SHP77 treated with DMSO at 0.1 percent for 48 hours (cell line): ENCODE results near the gene TMPRSS7.
"Not testable (repeated sequence)": the region's sequence is repeated elsewhere in the genome, so short reads cannot be mapped to it uniquely, and the experiment has no call there.

Experiments used
- DNase-seq: peaks from one replicate; lab custom pipeline; 2025; lab: John Stamatoyannopoulos, UW

The TMPRSS7 gene

DNA sequence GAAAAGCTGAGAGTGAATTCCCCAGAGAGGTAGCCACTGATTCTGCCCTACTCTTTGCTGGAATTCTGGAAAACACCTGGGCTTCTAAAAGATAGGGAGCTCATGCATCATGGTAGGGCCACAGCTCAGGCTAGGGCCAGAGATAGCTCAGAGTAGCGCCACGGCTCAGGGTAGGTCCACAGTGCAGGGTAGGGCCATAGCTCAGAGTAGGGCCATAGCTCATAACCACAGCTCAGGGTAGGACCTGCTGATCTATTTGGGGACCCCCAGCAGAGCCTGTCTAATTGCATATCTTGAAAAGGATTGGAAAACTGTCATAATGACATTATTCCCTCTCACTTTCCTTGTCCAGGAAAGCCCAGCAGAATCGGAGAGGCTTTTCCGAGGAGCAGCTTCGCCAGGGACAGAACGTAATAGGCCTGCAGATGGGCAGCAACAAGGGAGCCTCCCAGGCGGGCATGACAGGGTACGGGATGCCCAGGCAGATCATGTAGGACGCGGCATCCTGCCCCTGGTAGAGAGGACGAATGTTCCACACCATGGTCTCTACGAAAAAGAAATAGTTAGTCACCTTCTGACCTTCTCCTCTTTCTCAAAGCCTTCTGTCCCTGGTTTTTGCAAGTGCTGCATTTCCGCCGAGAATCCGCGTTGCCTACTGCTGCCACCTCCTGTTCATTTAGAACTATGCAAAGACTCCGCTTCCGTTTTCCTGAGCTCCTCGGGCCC, 21.3 kb upstream of the TMPRSS7 start:
- peak; percentile 37 for DNase-seq

DNA sequence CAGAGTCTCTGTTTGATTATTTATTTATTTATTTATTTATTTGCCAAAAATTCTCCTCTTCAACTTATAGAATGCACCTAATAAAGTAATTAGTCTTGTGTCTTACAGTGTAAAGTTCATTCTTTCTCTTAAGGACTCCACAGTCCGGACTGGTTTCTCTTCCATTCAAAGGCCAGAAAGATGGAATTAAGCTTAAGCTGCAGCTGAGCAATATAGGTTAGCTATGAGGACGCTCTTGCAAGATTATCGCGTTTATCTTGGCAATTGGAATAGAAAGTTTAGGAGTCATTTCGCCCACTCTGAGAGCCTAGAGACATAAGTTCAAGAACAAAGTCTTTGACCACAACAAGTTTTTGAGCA, 20.8 kb upstream of the TMPRSS7 start:
- DNase-seq = no peak

- no peak for DNase-seq
Observed at GRCh38 chr3:112017091-112017490, 17.4 kb upstream of the TMPRSS7 start.

- no peak for DNase-seq
Observed at GRCh38 chr3:112018712-112019111, 15.8 kb upstream of the TMPRSS7 start.

DNA sequence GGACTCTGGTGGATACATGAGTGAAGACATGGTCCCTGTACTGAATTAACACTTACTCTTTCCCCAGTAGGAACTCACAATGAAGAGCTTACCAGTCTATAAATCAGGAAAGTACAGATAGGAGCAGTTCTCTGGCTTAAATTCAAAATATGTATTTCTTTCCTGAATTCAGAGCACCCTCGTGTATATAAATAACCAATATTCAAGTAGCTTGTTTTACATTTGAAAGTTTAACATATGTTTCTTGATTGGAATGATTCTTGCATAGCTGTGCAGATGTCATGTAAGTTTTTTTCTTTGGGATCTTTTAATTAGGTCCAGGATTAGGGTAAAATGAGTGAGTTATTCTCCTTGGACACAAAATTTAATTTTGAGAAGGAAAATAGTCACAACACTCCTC, 14.8 kb upstream of the TMPRSS7 start:
- no peak for DNase-seq

DNA sequence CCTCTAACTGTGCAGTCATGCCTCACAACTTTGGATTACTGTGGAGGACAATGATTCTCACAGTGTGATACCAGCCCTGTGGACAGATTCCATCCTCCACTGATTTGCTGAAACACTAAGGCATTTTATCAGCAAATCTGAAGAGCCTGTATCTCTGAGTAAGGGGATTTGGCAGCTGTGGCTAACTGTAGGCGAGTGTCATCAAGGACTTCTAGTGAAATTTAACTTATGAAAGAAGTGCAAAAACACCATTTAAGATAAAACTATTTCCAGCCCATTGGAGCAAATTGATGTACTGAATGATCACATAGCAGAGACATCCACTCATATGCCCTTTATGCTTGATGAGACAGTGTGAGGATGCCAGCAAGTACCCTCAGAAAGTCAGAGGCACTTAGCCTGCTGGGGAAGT, 13.9 kb upstream of the TMPRSS7 start:
- no peak for DNase-seq

- no peak for DNase-seq
Observed at GRCh38 chr3:112027142-112027541, 7.4 kb upstream of the TMPRSS7 start.

- no peak for DNase-seq
Observed at GRCh38 chr3:112027826-112028225, 6.7 kb upstream of the TMPRSS7 start.

- DNase-seq = no peak
Observed at GRCh38 chr3:112030901-112031300, 3.6 kb upstream of the TMPRSS7 start.

- DNase-seq = no peak
Observed at GRCh38 chr3:112032098-112032731, 2.3 kb upstream of the TMPRSS7 start.

- no peak for DNase-seq
Observed at GRCh38 chr3:112035241-112035640, 705 bp downstream of the TMPRSS7 start.

DNA sequence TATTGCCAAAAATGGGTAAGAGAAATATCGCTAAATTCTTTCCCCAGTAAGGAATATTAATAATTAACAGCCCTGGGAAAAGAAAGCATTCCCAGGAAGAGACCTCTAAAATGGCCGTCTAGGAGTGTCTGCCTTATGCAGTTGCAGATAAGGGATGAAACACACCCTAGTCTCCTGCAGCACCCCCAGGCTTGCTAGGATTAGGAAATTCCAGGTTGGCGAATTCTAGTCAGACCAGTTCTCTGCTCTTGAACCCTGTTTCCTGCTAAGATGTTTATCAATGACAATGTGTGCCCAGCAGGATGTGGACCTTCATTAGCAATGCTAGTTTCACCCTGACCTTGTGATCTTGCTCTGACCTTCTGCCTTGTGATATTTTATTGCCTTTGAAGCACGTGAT, 2.7 kb downstream of the TMPRSS7 start:
- DNase-seq = not testable (repeated sequence)

DNA sequence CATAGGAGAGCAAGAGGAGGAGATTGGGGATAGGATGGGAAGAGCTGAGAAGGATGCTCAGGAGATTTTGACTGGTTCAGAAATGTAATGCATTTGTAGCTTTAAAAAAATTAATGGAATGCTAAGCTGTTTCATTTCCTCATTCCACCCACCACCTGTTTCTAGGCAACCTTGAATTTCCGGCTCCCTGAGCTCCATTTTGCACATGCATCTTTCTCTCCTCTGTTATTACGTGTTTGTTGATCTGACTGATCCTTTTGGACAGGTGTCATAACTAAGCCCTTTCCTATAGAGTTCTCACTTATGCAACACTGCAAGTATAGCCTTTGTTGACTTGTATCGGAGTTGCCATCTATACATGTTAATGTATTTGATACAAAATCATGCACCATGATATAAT, 4.3 kb downstream of the TMPRSS7 start:
- no peak for DNase-seq

GRCh38 chr3:112041321-112041720, 6.8 kb downstream of the TMPRSS7 start:
- no peak for DNase-seq

DNA sequence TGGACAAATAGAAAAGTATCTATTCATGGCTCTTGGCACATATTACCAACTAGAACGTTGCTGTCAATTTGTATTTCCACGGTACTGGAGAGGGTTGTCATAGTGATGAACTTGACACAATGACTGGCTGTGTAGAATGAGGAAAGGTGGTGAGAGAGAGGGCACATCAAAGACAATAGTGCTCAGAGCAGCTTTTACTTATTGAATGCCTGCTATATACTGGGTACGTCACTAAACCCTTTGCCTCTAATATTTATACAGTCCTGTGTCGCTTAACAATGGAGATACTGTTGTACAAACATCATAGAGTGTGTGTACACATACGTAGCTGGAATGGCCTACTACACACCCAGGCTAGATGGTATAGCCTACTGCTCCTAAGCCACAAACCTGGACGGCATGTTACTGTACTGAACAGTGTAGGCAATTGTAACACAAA, 8.3 kb downstream of the TMPRSS7 start:
- peak; percentile 98 for DNase-seq

GRCh38 chr3:112043621-112044201, 9.2 kb downstream of the TMPRSS7 start:
- peak; percentile 89 for DNase-seq

DNA sequence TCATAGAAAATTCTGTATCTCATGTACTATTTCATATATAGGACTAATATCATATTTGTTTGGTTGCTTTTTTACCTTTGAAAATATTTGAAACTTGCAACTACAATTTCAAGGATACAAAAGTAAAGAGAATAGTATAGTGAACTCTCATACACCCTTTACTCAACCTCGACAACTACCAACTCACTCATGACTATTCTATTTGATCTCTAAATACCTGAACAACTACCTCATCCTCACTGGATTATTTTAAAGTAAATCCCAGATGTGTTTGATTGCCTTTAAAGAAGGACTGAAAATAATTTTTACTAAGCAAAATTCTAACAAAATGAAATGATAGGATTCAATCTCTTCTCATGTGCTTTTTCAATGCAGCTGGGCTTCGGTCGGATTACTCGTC, 12.1 kb downstream of the TMPRSS7 start:
- DNase-seq = no peak

DNA sequence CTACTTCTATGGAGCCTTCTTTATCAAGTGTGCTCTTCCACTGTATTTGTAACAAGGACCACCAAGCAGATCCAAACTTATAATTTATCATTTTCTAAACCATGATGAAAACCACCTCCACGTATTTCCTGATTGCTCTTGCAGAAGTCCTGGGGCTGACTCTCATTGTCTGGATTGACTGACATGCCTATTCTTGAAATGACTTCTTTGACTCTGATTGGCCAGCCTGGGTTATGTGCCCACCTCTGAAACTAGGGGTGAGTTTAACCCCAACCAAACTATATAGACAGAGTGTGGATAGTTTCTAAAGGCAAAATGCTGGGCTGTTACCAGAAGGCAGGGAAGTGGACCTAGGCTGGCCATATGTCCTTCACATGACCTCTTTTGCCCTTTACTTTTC, 12.7 kb downstream of the TMPRSS7 start:
- no peak for DNase-seq

GRCh38 chr3:112048911-112049310, 14.4 kb downstream of the TMPRSS7 start:
- no peak for DNase-seq

GRCh38 chr3:112053229-112053628, 18.7 kb downstream of the TMPRSS7 start:
- DNase-seq = no peak

- DNase-seq = no peak
Observed at GRCh38 chr3:112056451-112056929, 22.0 kb downstream of the TMPRSS7 start.

DNA sequence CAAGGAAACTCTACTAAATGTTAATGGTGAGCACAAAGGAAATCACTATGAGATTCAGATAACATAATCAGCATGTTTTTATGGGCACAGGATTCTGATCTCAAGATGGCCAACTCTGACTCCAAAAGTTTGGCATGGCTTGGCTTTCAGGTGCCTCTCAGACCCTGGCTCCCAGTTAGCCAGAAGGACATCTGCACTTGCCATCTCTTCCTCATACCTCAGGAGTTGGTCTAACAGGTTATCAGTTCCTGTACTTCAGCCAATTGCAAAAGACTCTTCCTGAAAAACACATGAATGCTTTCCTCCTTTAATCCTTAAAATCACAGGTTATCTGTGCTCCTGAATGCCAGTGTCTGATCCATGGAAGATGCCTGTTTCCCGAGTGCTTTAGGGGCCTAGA, 25.0 kb downstream of the TMPRSS7 start:
- DNase-seq = no peak

- DNase-seq = no peak
Observed at GRCh38 chr3:112061152-112061551, 26.6 kb downstream of the TMPRSS7 start.
